Ovary (tissue), 9 donors: Measurements from ENCODE around the gene MYOG. TPM values are rescaled to one million over a fixed set of nuclear protein-coding genes. Genes with fewer than 3 reads are reported as not detected.

Experiments
- DNase-seq, 5 donors: peaks; one replicate each; pipeline ENCODE4 v3.0.0-alpha.2; 2019 to 2020
- H3K27ac ChIP-seq, 2 donors: fragments of 200-600 bp; one replicate each; pipeline versions ENCODE4 v1.5.1 to v1.8.0; 2019 to 2022
- H3K27me3 ChIP-seq: fragments of 200-600 bp; one replicate; pipeline ENCODE4 v1.8.0; 2022
- H3K36me3 ChIP-seq: fragments of 200-600 bp; sonication (generic); one replicate; pipeline ENCODE4 v1.5.1; 2019
- H3K4me1 ChIP-seq: one replicate; pipeline ENCODE4 v1.8.1; 2013; ENCODE audit warnings: mild to moderate bottlenecking, moderate library complexity; ENCODE audit not compliant: insufficient read depth
- H3K4me3 ChIP-seq: fragments of 200-600 bp; sonication (generic); one replicate; pipeline ENCODE4 v1.5.1; 2017
- H3K9me3 ChIP-seq, 2 donors: fragments of 200-600 bp in 1 of 2; sonication (generic) in 1 of 2; one replicate each; pipeline versions ENCODE4 v1.5.1 to v1.8.1; 2013 to 2019; ENCODE audit warnings: mild to moderate bottlenecking in 1 of 2, moderate library complexity in 1 of 2
- EP300 ChIP-seq: sonication (generic); formaldehyde crosslinking; IDR thresholded peaks from one replicate; pipeline ENCODE4 v1.6.1; 2017; ENCODE audit warnings: antibody characterized with exemption
- POLR2A ChIP-seq: fragments of 450-650 bp; IDR thresholded peaks from one replicate; pipeline ENCODE4 v1.6.1; 2017; ENCODE audit warnings: antibody characterized with exemption, mild to moderate bottlenecking, moderate library complexity
- WGBS, 3 donors: extraction: QIAGEN DNeasy Blood & Tissue Kit in 1 of 3; methylation state at CpG; one replicate each; pipeline versions ENCODE4 v1.1.5 to v1.1.7; 2013 to 2017; 5-methylcytosine and 5-hydroxymethylcytosine counted together
- intact Hi-C, 4 donors: fragments of 100-400 bp; cut with DNase I; formaldehyde crosslinking; loops; one replicate each; pipeline versions ENCODE4 v1.11.0 to v1.15.1; 2022 to 2023
- polyA plus RNA-seq, 2 donors: library from polyadenylated mRNA; stranded (reverse); fragments of 200-250 nt in 1 of 2; fragments of 350-450 nt in 1 of 2; fragmentation: Illumina TruSeq in 1 of 2; extraction: RNeasy Lipid Tissue Mini Kit (QIAGEN cat#74804) in 1 of 2; gene quantifications; one replicate each; pipeline ENCODE4 v1.2.3, GENCODE V29; 2013 to 2014
- total RNA-seq, 7 donors: library from RNA; depleted of rRNA in 2 of 7; stranded (reverse); fragments of >200 nt in 2 of 7; fragmentation: NEBNext Ultra II Directional in 3 of 7; extraction: Animal tissue kit (Norgen Biotek cat#: 25700) in 3 of 7; gene quantifications; one replicate each; pipeline versions ENCODE4 v1.1.0 to v1.2.4, GENCODE V29; 2016 to 2023
- TF ChIP-seq, protein P1 (sequence below), 3 donors: fragments of 450-650 bp in 2 of 3; fragments of 200-600 bp in 1 of 3; IDR thresholded peaks; one replicate each; pipeline versions ENCODE4 v1.5.1 to v1.8.0; 2016 to 2022; ENCODE audit warnings: antibody characterized with exemption in 3 of 3, mild to moderate bottlenecking in 1 of 3
- donor health status: DM: no; HTN: no; CAD: no; lungs with moderate emphysema.
- donor health status: DM: no; HTN: no; CAD: no.
- donor health status: Bipolar disorder and iron deficiency.
- donor health status: DM: yes; HTN: yes; CAD: no.
- donor health status: DM: no; HTN: no; CAD: no.
- donor health status: DM: yes; HTN: yes; CAD: no.

Gene MYOG
- total and polyA plus RNA-seq, 9 donors = not detected

DNA sequence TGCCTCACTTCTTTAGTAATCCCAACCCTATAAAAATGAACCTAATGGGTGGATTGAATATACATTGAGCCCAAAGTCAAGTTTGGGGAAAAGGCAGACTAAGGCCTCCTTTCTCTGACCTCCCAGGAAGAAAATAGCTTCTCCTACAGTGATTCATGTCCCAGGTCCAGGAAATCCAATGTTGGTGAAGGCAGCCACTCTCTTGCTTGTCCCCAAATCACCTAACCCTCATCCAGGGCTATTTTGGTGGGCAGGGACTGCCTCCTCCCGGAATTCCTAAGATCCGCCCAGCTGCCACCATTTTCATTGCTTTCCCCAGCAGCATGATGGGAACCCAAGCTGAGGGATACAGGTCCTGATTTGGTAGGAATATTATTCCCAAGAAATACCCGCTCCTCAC is 8.4 kb downstream of the MYOG start:
- 94 to 100% (median 97%) methylated on average over 3 of the region's 3 CpGs for WGBS, 3 donors
- H3K27me3 ChIP-seq = no peaks in the 10 kb centered on the region
- intact Hi-C loops = no loop called here

GRCh38 chr1:203076031-203076511 is 9.7 kb downstream of the MYOG start:
- H3K36me3 ChIP-seq = no peaks in the 10 kb centered on the region
- no peaks in the 10 kb centered on the region for H3K27me3 ChIP-seq
- TF ChIP-seq, protein P1, sequence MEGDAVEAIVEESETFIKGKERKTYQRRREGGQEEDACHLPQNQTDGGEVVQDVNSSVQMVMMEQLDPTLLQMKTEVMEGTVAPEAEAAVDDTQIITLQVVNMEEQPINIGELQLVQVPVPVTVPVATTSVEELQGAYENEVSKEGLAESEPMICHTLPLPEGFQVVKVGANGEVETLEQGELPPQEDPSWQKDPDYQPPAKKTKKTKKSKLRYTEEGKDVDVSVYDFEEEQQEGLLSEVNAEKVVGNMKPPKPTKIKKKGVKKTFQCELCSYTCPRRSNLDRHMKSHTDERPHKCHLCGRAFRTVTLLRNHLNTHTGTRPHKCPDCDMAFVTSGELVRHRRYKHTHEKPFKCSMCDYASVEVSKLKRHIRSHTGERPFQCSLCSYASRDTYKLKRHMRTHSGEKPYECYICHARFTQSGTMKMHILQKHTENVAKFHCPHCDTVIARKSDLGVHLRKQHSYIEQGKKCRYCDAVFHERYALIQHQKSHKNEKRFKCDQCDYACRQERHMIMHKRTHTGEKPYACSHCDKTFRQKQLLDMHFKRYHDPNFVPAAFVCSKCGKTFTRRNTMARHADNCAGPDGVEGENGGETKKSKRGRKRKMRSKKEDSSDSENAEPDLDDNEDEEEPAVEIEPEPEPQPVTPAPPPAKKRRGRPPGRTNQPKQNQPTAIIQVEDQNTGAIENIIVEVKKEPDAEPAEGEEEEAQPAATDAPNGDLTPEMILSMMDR (IDR thresholded peaks at IDR 0.05) = no peak
- TF ChIP-seq EP300 = no peak
- no peak for TF ChIP-seq POLR2A
- H3K4me3 ChIP-seq = peak overlapping the region; percentile 13
- WGBS, 3 donors = 50 to 54% (median 50%) methylated on average over 30 of the region's 30 CpGs
- no peak for DNase-seq
- intact Hi-C loops = no loop called here
- H3K27ac ChIP-seq = no peak overlapping the region
- peaks cover 3% of the 10 kb centered on the region for H3K4me1 ChIP-seq
- H3K9me3 ChIP-seq = no peaks in the 10 kb centered on the region

More for the DNA sequence above, 8.4 kb downstream of the MYOG start:
- H3K27ac ChIP-seq = no peak overlapping the region
- no peaks in the 10 kb centered on the region for H3K9me3 ChIP-seq
- no peak overlapping the region for H3K4me3 ChIP-seq
- no peak for TF ChIP-seq EP300
- TF ChIP-seq, protein P1 (IDR thresholded peaks at IDR 0.05) = no peak
- no peak for TF ChIP-seq POLR2A
- H3K4me1 ChIP-seq = peaks cover 3% of the 10 kb centered on the region
- DNase-seq = no peak
- no peaks in the 10 kb centered on the region for H3K36me3 ChIP-seq

- Histone ChIP-seq H3K27ac (no peak overlapping the region), H3K36me3 (no peaks in the 10 kb centered on the region), H3K9me3 (no peaks in the 10 kb centered on the region), H3K4me3 (peak overlapping the region; percentile 13), H3K27me3 (no peaks in the 10 kb centered on the region), H3K4me1 (peaks cover 3% of the 10 kb centered on the region)
- WGBS, 3 donors = 11 to 22% (median 13%) methylated on average over 37 to 56 of the region's 56 CpGs
- TF ChIP-seq EP300 = no peak
- no peak for TF ChIP-seq POLR2A
- TF ChIP-seq, protein P1 (IDR thresholded peaks at IDR 0.05) = no peak
- intact Hi-C loops = no loop called here
- DNase-seq = no peak
Measured at GRCh38 chr1:203075236-203076030, 10.4 kb downstream of the MYOG start.

- Histone ChIP-seq H3K4me1 (peaks cover 3% of the 10 kb centered on the region), H3K36me3 (no peaks in the 10 kb centered on the region), H3K27ac (no peak overlapping the region), H3K4me3 (no peak overlapping the region), H3K27me3 (no peaks in the 10 kb centered on the region), H3K9me3 (no peaks in the 10 kb centered on the region)
- TF ChIP-seq POLR2A = no peak
- TF ChIP-seq, protein P1 (IDR thresholded peaks at IDR 0.05) = no peak
- no peak for TF ChIP-seq EP300
- no peak for DNase-seq
- intact Hi-C loops = no loop called here
Measured at GRCh38 chr1:203074610-203075009, 11.2 kb downstream of the MYOG start.
